Dedifferentiated amniotic fluid mesenchymal stem cell (primary cell): ENCODE data around the gene PTPRN.
"Not testable (repeated sequence)": the region's sequence is repeated elsewhere in the genome, so short reads cannot be mapped to it uniquely, and the experiment has no call there.

Experiments used
- DNase-seq: peaks from one replicate; pipeline ENCODE4 v3.0.0-alpha.2; 2016; ENCODE audit errors: extremely low spot score

Gene PTPRN

GRCh38 chr2:219309278-219309677, at the start of gene PTPRN:
Gene PTPRN (minus strand): TSS chr2:219309401. CDS start chr2:219309332, 69 bp downstream.
- DNase-seq = no peak

- no peak for DNase-seq
Observed at GRCh38 chr2:219358170-219359075, 49.2 kb upstream of the PTPRN start.

GRCh38 chr2:219356834-219357233, 47.6 kb upstream of the PTPRN start:
- no peak for DNase-seq

- DNase-seq = no peak
Observed at GRCh38 chr2:219354582-219354981, 45.4 kb upstream of the PTPRN start.

- no peak for DNase-seq
Observed at GRCh38 chr2:219353129-219353528, 43.9 kb upstream of the PTPRN start.

- DNase-seq = peak; percentile 62
Observed at GRCh38 chr2:219352448-219353023, 43.3 kb upstream of the PTPRN start.

GRCh38 chr2:219350710-219351221, 41.6 kb upstream of the PTPRN start:
- peak; percentile 43 for DNase-seq

GRCh38 chr2:219350215-219350614, 41.0 kb upstream of the PTPRN start:
- DNase-seq = no peak

GRCh38 chr2:219344751-219345430, 35.7 kb upstream of the PTPRN start:
- no peak for DNase-seq

GRCh38 chr2:219335373-219335786, 26.2 kb upstream of the PTPRN start:
- DNase-seq = no peak

GRCh38 chr2:219334076-219334475, 24.9 kb upstream of the PTPRN start:
- DNase-seq = no peak

- no peak for DNase-seq
Observed at GRCh38 chr2:219332542-219332941, 23.3 kb upstream of the PTPRN start, which contains the start of gene RESP18. Gene RESP18 (minus strand): TSS chr2:219332744.

- no peak for DNase-seq
Observed at GRCh38 chr2:219331560-219332213, 22.5 kb upstream of the PTPRN start.

- DNase-seq = no peak
Observed at GRCh38 chr2:219327719-219328118, 18.5 kb upstream of the PTPRN start.

- no peak for DNase-seq
Observed at GRCh38 chr2:219325657-219326315, 16.6 kb upstream of the PTPRN start.

- no peak for DNase-seq
Observed at GRCh38 chr2:219325136-219325535, 15.9 kb upstream of the PTPRN start.

- DNase-seq = no peak
Observed at GRCh38 chr2:219323434-219323833, 14.2 kb upstream of the PTPRN start.

GRCh38 chr2:219314804-219315468, 5.7 kb upstream of the PTPRN start:
- DNase-seq = no peak

- DNase-seq = not testable (repeated sequence)
Observed at GRCh38 chr2:219312683-219313263, 3.6 kb upstream of the PTPRN start.
